GM10248 (cell line): ENCODE results near the gene ICAM3.

Experiments used
- CTCF ChIA-PET: fragments of 300-600 bp; sonication (Branson Sonifier 250); formaldehyde crosslinking; extraction: SDS; loops from one replicate; lab custom pipeline; 2021; ENCODE audit warnings: antibody characterized with exemption; lab: Yijun Ruan, JAX
- POLR2A ChIA-PET: fragments of 350-650 bp; sonication (Branson Sonifier 250); formaldehyde crosslinking; extraction: SDS; loops from one replicate; lab custom pipeline; 2020; ENCODE audit warnings: antibody characterized with exemption; lab: Yijun Ruan, JAX
- DNase-seq: peaks from one replicate; pipeline ENCODE4 v3.0.0; 2012; ENCODE audit errors: extremely low spot score
- CTCF ChIP-seq: IDR thresholded peaks from 2 replicates; pipeline ENCODE4 v1.5.1; 2012; ENCODE audit warnings: mild to moderate bottlenecking, low read depth; ENCODE audit errors: extremely low read depth, missing control alignments, control extremely low read depth

Gene ICAM3

GRCh38 chr19:10335352-10335985 lies 4.0 kb downstream of the ICAM3 start:
- DNase-seq: no peak
- TF ChIP-seq CTCF: no peak
- CTCF ChIA-PET: interaction anchor here (2.6 kb wide), 1 partner anchor 31 kb away, joined by 5 read pairs; no protein-coding TSS in a partner anchor
- POLR2A ChIA-PET: no interaction called here

GRCh38 chr19:10334588-10335351 lies 4.7 kb downstream of the ICAM3 start:
- ChIA-PET POLR2A (no interaction called here), CTCF (interaction anchor here (1.0 to 2.6 kb wide), 3 partner anchors 32 to 66 kb away, joined by 3 to 11 read pairs (median 5); no protein-coding TSS in a partner anchor)
- no peak for TF ChIP-seq CTCF
- DNase-seq: no peak

- POLR2A ChIA-PET: interaction anchor here (0.6 to 1.4 kb wide), 4 partner anchors 17 to 105 kb away, joined by 4 to 6 read pairs (median 6); partner anchors contain the start of gene ICAM1
- CTCF ChIA-PET: interaction anchor here (0.9 to 2.1 kb wide), 3 partner anchors 45 to 66 kb away, joined by 3 to 11 read pairs (median 3); partner anchors contain the start of gene ICAM5
- no peak for DNase-seq
- TF ChIP-seq CTCF: no peak
These were observed 5.5 kb downstream of the ICAM3 start for GRCh38 chr19:10333758-10334587.

GRCh38 chr19:10332965-10333757 lies 6.3 kb downstream of the ICAM3 start, which contains the start of gene RAVER1:
RAVER1 (minus strand) TSS chr19:10333529; CDS start chr19:10333507, 22 bp downstream.
- no peak for TF ChIP-seq CTCF
- ChIA-PET CTCF (interaction anchor here (0.9 to 2.1 kb wide), 3 partner anchors 44 to 65 kb away, joined by 3 to 11 read pairs (median 3); partner anchors contain the start of gene ICAM5), POLR2A (interaction anchor here (0.6 to 1.4 kb wide), 5 partner anchors 17 to 106 kb away, joined by 3 to 6 read pairs (median 5); partner anchors contain the start of genes ICAM1 and ICAM5)
- peak; percentile 100 for DNase-seq

- CTCF ChIA-PET: no interaction called here
- POLR2A ChIA-PET: interaction anchor here (0.8 kb wide), 1 partner anchor 43 kb away, joined by 3 read pairs; the partner anchor contains the start of gene ICAM5
- no peak for TF ChIP-seq CTCF
- no peak for DNase-seq
These were observed 7.1 kb downstream of the ICAM3 start for GRCh38 chr19:10332158-10332964.
